Inflammatory macrophage treated with lipopolysaccharide for 1 hour (primary cell): Measurements from ENCODE around the gene FBLN1.
"Not testable (repeated sequence)": the region's sequence is repeated elsewhere in the genome, so short reads cannot be mapped to it uniquely, and the experiment has no call there.

Source experiments
- DNase-seq, 2 donors: peaks; one replicate each; pipeline ENCODE4 v3.0.0-alpha.2; 2020 to 2022

The FBLN1 gene

DNA sequence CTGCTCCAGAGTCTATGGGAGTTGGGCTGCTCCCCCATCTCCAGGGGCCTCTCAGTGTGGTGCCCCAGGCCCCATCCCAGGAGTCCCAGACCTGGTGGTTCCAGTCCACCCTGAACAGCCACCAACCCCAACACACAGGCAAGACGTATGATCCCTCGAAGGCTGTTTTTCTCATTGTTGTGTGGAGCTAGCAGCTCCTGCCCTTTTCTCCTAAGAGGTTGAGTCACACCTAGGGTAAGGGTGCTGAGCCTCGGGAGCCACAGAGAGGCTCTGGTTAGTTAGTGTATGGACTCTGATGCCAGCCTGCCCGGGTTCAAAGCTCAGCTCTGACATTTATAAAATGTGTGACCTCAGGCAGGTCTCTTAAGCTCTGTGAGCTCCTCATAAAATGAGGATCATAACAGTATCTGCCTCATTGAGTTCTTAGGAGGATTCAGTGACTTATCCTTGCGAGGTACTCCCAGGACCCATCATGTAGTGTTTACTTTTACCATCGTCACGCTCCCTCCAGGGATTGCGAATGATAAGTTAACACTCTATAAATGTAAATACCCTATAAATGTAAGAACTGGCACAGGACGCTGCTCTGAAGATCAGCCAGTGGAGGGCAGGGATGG is 47.2 kb downstream of the FBLN1 start:
- no peak for DNase-seq

DNA sequence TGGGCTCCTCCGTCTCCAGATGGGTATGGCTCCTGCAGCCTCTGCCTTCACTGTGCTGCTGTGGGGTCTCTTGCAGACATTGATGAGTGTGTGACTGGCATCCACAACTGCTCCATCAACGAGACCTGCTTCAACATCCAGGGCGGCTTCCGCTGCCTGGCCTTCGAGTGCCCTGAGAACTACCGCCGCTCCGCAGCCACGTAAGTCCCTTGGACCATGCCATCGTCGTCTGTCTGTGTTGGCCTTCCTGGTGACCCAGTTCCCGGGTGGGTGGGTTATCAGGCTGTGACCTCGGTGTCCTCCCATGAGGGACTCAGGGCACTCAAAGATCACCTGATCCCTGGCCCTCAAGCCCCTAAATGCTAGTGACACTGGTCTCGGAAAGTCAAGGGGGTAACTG is 47.7 kb downstream of the FBLN1 start:
- no peak for DNase-seq

DNA sequence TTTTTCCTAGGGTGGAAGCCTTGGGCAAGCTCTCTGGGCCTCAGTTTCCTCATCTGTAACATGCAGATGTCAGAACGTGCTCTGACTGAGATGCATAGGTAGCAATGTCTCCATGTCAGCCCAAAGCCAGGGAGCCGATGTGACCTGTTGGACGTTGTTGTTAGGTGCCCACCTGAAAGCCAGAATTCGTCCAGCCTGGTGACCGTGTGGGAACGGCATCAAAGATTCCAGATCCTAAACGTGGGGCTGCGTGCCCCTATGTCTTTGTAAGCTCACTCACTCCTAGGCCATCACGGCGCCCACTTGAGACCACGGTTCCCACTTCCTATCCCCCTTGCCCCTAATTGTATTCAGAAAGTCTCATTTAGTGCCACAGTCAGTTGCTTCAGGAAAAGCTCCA is 48.2 kb downstream of the FBLN1 start:
- DNase-seq: no peak

DNA sequence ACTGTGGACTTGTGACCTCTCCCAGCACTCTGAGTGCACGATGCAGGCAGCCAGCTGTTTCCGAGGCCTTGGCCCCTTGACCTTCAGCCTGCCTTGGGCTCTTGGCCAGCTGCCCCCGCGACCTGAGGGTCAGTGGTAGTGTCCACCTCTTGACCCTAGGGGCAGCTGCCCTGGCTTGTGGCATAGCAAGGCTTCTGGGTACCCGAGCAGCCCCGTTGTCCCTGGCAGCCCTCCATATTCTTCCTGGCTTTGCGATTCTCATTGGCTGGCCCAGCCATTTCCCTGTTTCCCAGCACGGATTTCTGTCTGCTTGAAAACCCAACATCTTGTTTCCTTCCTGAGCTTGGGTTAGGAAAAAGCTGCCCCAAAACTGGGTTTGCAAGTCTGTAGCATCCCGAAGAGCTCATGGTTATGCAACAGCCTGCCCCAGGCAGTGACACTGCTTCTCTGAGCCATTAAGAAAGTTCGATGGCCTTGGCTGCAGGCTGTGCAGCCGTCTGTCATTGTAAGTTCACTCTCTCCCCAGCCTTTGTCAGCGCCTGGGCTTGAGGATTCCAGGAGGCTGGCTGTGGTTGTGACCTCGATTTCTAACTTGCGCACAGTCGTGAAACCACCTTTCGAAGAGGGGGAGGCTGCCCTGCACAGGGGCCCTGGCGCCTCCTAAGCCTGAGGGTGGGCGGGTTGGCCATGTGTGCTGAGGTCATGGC is 48.8 kb downstream of the FBLN1 start:
- DNase-seq: no peak

DNA sequence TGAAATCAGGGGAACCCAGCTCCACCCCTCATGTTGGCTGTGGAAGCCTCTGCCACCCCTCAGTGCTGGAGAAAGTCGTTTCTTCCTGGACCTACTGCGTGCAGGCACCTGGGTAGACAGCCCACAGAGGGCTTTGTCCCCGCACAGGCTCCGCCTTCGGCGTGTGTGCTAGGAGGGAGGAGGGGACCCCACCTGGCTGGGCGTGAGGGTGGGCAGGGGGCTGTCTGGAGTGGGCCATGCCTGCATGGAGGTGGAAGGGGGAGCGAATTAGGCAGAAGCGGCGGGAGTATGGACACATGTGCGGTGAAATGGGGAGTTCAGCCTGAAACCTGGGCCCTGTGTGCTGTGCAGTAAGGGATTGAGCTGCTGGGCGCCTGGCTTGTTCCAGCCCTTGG is 49.3 kb downstream of the FBLN1 start:
- no peak for DNase-seq

DNA sequence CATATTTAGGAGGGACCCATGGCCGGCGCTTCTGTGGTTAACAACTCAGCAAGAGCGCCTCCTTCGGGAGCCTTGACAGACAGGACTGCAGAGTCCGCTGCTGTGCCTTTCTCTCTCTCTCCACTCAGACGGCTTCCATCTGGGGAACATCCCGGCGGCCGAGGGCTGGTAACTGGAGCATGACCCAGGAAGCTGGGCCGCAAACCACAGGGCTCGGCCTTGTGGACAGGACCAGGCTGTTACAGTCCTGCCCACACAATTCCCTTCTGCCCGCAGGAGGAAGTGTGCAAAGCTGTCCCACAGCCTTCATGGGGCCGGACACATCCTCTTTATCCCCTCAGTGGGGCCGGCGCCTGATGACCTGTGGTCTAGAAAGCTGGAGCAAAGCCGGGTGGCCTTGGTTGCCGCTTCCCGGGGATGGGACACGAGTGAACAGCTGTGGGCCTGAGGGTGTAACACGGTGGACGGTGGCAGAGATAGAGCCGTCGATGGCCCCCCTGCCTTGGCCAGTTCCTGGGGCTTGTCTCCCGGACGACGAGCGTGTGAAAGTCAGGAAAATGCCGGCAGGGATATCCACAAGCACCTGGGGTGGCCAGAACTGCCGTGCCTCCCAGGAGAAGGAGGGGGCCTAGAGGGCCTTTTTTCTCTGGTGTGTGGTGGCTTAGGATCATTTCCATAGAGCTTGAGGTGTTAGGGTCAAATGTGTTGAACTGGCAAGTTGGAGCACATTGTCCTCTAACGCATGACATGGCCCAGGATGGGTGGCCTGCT is 50.1 kb downstream of the FBLN1 start:
- peak; percentile 75 to 81 for DNase-seq

DNA sequence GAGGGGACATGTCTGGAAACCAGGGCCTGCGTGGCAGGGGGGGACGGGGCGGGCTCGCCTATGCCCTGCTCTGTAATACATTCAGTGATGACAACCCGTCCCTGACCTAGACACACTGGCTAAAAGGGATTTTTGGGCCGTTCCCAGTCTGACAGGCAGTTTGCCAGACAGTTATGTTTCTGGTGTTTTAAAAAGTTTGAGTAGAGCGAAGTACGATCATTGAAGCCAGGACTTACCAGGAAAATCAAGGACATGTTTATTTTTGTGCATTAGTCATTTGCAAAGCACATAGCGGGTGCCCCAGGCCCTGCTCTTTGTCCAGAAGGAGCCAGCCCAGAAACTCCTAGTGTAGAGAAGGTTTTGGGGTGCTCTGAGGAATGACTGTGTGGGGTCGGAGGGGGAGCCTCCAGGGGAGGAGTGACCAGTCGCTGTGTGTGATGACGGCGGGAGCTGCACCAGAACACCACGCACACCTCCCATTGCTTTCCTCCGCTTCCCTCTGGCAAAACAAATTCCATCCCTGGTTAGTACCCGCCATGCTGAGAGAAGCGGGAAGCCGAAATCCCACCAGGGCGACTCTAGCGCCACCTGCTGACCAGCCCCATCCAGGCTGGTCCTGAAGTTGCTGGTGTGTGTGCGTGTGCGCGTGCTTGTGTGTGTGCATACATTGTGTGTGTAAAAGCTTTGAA is 50.8 kb downstream of the FBLN1 start:
- DNase-seq: peak; percentile 17 to 74

DNA sequence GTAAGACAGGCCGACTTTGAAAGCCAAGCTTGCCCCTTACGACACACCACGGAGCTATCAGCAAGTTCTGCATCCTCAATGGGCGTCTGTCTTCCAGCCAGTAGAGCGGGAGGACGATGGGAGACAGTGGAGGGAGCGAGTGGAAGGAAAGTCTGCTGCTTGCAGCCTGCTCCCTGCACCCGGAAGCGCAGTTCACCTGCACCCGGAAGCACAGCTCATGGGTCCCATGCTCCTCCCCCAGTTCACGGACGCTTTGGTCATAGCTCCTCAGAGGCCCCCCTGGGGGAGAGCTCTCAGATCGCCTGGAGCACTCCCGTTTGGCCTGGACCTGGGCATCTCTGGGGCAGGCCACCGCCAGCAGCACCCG is 51.3 kb downstream of the FBLN1 start:
- DNase-seq: no peak

DNA sequence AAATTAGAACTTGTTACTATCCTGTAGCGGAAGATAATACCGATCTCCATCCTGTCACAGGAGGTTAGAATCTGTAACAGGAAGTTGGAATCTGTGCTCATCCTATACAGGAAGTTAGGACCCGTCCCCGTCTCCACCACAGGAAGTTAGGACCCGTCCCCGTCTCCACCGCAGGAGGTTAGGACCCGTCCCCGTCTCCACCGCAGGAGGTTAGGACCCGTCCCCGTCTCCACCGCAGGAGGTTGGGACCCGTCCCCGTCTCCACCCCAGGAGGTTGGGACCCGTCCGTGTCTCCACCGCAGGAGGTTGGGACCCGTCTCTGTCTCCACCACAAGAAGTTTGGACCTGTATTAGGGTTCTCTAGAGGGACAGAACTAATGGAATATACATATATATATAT is 52.2 kb downstream of the FBLN1 start:
- DNase-seq: no peak

DNA sequence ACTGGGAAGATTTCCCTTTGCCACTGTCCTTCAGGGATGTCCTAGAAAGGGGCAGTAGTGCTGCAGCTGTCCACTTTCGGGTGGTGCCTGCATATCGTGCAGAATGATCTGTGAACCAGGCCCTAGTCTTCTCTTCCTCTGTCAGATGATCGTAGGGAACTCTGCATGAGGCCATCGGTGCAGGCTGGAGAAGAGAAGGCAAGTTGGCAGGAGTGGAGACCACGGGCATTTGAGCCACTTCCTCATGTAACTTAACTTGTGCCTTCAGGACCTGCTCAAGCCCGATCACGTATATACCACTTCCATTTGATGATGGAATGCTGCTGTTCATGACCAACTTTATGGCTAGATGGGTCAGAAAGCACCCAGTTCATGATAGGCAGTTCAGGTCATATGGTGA is 55.2 kb downstream of the FBLN1 start:
- not testable (repeated sequence) for DNase-seq

DNA sequence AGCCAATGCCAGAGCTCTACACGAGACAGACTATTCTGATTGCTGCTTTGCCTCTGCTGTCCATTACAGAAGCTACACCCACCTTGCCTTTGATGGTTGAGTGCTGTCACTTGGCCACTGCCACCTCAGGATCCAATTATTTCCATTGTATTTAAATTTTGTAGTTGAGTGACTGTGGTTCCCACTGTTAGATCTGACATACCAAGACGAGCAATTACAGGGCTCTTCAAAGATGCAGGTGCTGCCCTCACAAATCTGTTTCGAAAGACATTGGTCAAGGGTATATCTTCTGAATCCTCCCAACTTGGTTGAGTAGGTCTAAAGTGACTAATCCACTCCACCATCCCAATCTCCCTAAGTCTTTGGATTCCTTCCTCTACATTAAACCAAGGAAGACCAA is 57.4 kb downstream of the FBLN1 start:
- DNase-seq: not testable (repeated sequence)

DNA sequence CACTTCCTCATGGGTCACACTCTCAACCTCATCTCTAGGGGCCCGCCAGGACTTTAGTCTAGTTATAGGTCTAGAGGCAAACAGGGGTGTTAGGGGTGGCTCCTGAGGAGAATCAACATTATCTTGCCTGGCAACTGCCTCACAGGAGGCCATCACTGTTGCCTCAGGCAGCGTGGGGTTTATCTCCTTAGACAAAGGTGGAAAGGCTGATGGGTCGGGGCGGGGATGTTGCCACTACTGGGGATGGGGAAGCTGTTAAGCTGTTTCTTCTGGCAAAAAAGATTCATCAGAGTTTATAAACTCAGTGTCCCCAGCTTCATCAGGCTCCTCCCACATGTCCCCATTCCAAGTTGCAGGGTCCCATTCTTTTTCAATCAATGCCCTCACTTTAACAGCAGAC is 58.1 kb downstream of the FBLN1 start:
- not testable (repeated sequence) for DNase-seq

DNA sequence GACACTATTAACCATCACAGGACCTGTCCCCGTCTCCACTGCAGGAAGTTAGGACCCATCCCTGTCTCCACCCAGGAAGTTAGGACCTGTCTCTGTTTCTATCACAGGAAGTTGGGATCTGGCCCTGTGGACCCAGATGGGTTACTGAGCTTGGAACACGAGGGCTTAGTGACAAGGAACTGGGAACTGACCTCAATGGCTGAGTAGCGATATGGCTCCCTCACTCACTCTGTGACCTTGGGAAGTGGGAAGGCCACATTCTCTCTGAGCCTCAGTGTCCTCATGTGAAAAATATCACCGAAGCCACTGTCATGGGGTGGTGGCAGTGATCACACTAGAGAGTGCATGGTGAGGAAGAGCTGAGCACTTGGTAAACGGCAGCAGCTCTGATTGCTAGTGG is 59.4 kb downstream of the FBLN1 start:
- DNase-seq: no peak

DNA sequence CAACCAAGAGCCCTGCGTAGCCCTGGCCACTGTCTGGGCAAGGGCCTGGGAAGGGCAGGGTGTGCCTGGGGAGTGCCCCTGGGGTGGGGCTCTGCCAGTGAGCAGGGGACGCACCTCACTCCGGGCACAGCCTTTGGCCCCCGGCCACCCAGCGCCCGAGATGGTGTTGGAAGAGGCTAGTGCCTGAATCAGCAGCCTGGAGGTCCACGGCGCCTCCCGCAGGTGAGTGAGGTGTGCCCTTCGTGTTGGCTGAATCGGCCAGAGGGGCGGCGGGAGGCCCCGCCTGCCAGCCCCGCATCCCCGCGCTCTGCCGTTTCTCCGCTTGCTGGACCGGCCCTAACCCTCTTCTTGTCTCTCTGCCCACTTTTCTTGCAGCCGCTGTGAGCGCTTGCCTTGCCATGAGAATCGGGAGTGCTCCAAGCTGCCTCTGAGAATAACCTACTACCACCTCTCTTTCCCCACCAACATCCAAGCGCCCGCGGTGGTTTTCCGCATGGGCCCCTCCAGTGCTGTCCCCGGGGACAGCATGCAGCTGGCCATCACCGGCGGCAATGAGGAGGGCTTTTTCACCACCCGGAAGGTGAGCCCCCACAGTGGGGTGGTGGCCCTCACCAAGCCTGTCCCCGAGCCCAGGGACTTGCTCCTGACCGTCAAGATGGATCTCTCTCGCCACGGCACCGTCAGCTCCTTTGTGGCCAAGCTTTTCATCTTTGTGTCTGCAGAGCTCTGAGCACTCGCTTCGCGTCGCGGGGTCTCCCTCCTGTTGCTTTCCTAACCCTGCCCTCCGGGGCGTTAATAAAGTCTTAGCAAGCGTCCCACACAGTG is 60.1 kb downstream of the FBLN1 start:
- no peak for DNase-seq

DNA sequence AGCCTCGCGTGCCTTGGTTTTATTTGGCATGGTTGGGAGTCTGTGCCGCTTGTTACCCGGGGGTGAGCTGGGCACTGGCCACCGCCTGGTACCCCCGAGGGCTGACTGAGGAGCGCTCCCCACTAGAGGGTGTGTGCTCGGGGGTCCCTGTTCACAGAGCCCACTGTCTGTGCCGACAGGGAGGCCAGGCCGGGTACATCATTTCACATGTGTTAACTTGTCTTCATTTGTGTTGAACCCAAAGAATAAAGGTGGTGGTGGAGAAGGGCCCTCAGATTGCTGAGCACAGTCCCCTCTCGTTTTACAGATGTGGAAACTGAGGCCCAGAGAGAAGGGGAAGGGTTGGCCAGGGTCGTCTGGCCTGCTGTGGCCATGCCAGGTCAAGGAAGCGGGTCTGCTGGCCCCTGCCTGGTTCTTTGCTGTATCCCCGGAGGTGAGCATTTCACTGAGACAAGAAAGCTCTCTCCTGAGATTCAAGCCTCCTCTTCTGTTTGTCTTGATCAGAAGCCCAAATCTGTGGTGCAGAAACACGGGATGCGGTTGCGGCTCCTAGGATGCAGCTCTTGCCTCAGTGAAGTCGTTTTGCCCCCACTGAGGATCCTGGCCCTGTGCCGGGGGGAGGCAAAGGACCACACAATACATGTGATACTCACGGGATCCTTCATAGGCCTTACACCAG is 60.8 kb downstream of the FBLN1 start:
- no peak for DNase-seq

DNA sequence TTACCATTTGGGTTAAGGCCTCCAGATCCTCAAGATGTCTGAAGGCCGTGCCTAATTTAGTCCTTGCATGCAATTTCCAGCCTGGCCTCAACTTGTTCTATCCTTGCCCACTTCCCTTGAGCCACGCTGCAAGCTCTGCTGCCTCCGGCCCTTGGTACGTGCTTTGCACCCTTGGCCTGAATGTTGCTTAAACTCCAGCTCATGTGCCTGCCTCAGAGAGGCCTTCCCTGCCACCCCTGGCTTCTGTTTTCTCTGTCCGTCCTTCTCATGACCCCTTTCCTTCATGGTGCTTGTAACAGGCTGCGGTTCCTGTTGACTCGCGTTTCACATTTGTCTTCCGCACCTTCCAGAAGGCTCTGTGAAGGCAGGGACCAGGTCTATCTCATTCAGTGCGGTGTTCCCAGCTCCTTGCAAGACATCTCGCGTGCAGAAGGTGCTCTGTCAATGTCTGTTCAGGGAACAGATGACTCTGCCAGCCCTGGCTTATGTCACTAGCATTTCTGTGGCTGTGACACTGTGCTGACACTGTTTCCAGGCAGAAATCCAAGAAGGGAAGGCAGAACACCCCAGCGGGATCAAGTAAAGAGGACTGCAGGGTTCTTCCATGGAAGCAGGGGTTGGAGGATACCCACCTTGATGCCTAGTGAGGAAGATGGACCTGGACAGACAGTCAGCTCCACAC is 61.8 kb downstream of the FBLN1 start:
- DNase-seq: no peak

DNA sequence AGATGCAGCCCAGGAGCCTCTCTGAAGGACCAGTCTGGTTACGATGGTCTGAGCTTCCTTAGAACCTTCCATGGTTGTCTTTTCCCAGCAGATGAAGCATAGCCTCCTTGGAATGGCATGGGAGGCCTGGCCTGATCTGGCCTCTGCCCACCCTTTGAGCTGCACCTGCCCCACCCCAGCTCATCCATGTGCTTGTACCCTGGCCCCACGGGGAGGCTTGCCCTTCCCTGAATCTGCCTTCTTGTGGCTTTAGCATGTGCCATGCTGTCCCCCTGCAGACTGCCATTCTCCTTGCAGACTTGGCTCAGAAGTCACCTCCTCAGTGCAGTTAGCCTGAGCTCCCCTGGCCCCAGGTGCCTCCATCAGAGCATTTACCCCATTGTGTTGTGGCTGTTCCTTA is 62.5 kb downstream of the FBLN1 start:
- DNase-seq: no peak

DNA sequence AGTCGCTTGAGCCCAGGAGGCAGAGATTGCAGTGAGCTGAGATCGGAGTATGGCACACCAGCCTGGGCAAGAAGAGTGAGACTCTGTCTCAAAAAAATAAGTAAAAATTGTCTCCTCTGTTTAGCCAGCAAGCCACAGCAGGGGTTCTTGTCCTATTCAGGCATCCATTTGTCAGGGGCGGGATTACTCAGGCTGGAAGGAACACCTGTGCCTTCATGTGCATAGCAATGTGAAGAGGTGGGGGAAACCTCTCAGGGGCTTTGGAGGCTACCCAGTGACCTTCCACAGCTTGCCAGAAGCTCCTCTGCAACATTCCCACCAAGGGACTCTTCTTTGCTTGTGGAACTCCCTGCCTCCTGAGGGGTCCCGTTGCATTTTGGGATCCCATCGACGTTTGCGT is 63.3 kb downstream of the FBLN1 start:
- DNase-seq: no peak

DNA sequence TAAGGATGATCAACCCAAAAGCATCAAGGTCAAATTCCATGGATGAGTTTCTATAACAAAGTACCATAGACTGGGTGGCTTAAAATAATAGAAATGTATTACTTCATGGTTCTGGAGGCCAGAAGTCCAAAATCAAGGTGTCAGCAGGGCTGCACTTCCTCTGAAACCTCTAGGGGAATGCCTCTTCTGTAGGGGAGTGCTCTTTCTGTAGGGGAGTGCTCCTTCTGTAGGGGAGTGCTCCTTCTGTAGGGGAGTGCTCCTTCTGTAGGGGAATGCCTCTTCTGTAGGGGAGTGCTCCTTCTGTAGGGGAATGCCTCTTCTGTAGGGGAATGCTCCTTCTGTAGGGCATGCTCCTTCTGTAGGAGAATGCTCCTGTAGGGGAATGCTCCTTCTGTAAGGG is 65.5 kb downstream of the FBLN1 start:
- no peak for DNase-seq

DNA sequence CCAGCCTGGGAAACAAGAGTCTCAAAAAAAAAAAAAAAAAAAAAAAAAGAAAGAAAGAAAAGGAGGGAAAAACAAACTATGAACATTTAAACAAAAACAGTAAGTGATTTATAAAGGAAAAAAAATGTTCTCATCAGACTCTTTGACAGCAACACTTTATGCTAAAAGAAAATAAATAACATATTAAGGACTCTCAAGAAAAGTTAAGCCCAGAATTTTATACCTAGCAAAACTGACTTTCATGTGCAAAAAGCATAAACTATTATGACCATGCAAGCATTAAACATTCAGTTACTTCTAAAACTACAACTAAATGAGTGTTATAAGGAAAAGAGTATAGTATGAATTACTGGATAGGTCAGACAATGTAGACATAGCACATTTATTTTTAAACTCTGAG is 68.4 kb downstream of the FBLN1 start:
- DNase-seq: no peak

DNA sequence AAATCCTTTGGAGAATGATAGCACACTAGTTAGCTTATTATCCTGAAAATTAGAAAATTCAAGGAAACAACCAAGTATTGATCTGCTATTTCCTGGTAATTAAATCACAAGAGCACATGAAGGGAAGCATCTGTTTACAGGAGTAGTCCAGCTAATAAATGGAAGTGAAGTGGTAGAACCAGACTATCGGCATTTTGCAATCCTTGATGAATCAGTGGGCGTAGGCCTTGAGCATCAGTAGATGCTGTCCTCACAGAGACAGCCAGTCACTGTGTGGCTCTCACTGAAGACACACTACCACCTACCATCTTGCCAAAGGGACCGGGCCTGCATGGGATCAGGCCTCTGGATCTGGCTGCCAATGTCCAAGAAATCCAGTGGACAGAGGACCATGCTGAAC is 69.8 kb downstream of the FBLN1 start:
- DNase-seq: peak in 1 of 2 donors; percentile 38
